ENCODE data around the gene WDTC1.

The WDTC1 gene

GRCh38 chr1:27290581-27290980 is 56.1 kb downstream of the WDTC1 start:
- Histone ChIP-seq H3K27me3 (ENCODE audit: insufficient read depth, low read length) (no peaks in the 10 kb centered on the region), H3K9me2 (ENCODE audit: low read depth, low read length) (no peaks in the 10 kb centered on the region), H3K79me2 (ENCODE audit: insufficient read depth, low read length) (no peaks in the 10 kb centered on the region), H3K9ac (ENCODE audit: low read length) (no peak overlapping the region), H3K27ac (ENCODE audit: low read depth, low read length, poor library complexity, severe bottlenecking) (no peak overlapping the region), H3K4me1 (ENCODE audit: insufficient read depth, low read length, severe bottlenecking) (no peaks in the 10 kb centered on the region), H2AFZ (ENCODE audit: low read length) (no peak overlapping the region), H3K4me2 (ENCODE audit: low read length) (no peak overlapping the region), H3K4me3 (ENCODE audit: low read depth, low read length, poor library complexity, severe bottlenecking) (no peak overlapping the region), H3F3A (ENCODE audit: insufficient read depth, low read length) (no peaks in the 10 kb centered on the region), H3K9me3 (ENCODE audit: low read length) (no peaks in the 10 kb centered on the region), H3K36me3 (ENCODE audit: insufficient read depth, low read length) (peaks cover 14% of the 10 kb centered on the region; the same call in 1 of the 2 replicates), H4K20me1 (ENCODE audit: insufficient read depth, low read length) (no peaks in the 10 kb centered on the region)
- TF ChIP-seq EZH2 (IDR thresholded peaks at IDR 0.05; ENCODE audit: borderline replicate concordance, low read length) (no peak), CTCF (IDR thresholded peaks at IDR 0.05; ENCODE audit: low read length) (no peak)

- Histone ChIP-seq H3K9me2 (ENCODE audit: low read depth, low read length) (no peaks in the 10 kb centered on the region), H3F3A (ENCODE audit: insufficient read depth, low read length) (no peaks in the 10 kb centered on the region), H3K36me3 (ENCODE audit: insufficient read depth, low read length) (peaks cover 17% of the 10 kb centered on the region; the same call in 1 of the 2 replicates), H3K27ac (ENCODE audit: low read depth, low read length, poor library complexity, severe bottlenecking) (no peak overlapping the region), H2AFZ (ENCODE audit: low read length) (no peak overlapping the region), H3K4me3 (ENCODE audit: low read depth, low read length, poor library complexity, severe bottlenecking) (no peak overlapping the region), H3K9me3 (ENCODE audit: low read length) (no peaks in the 10 kb centered on the region), H3K4me2 (ENCODE audit: low read length) (no peak overlapping the region), H4K20me1 (ENCODE audit: insufficient read depth, low read length) (no peaks in the 10 kb centered on the region), H3K79me2 (ENCODE audit: insufficient read depth, low read length) (no peaks in the 10 kb centered on the region), H3K9ac (ENCODE audit: low read length) (no peak overlapping the region), H3K4me1 (ENCODE audit: insufficient read depth, low read length, severe bottlenecking) (no peaks in the 10 kb centered on the region), H3K27me3 (ENCODE audit: insufficient read depth, low read length) (no peaks in the 10 kb centered on the region)
- TF ChIP-seq CTCF (IDR thresholded peaks at IDR 0.05; ENCODE audit: low read length), result no peak
- TF ChIP-seq EZH2 (IDR thresholded peaks at IDR 0.05; ENCODE audit: borderline replicate concordance, low read length), result no peak
Observed at GRCh38 chr1:27292106-27292505, 57.7 kb downstream of the WDTC1 start.

GRCh38 chr1:27293915-27294314 is 59.5 kb downstream of the WDTC1 start:
- no peak overlapping the region for H3K4me3 ChIP-seq (ENCODE audit: low read depth, low read length, poor library complexity, severe bottlenecking)
- no peak overlapping the region for H3K4me2 ChIP-seq (ENCODE audit: low read length)
- no peaks in the 10 kb centered on the region for H3K9me2 ChIP-seq (ENCODE audit: low read depth, low read length)
- no peak overlapping the region for H2AFZ ChIP-seq (ENCODE audit: low read length)
- no peaks in the 10 kb centered on the region for H3K79me2 ChIP-seq (ENCODE audit: insufficient read depth, low read length)
- no peak overlapping the region for H3K9ac ChIP-seq (ENCODE audit: low read length)
- peaks cover 23% of the 10 kb centered on the region; the same call in 1 of the 2 replicates for H3K36me3 ChIP-seq (ENCODE audit: insufficient read depth, low read length)
- H3K9me3 ChIP-seq (ENCODE audit: low read length), result no peaks in the 10 kb centered on the region
- H4K20me1 ChIP-seq (ENCODE audit: insufficient read depth, low read length), result no peaks in the 10 kb centered on the region
- H3K4me1 ChIP-seq (ENCODE audit: insufficient read depth, low read length, severe bottlenecking), result no peaks in the 10 kb centered on the region
- no peak for TF ChIP-seq EZH2 (IDR thresholded peaks at IDR 0.05; ENCODE audit: borderline replicate concordance, low read length)
- no peak for TF ChIP-seq CTCF (IDR thresholded peaks at IDR 0.05; ENCODE audit: low read length)
- no peak overlapping the region for H3K27ac ChIP-seq (ENCODE audit: low read depth, low read length, poor library complexity, severe bottlenecking)
- no peaks in the 10 kb centered on the region for H3F3A ChIP-seq (ENCODE audit: insufficient read depth, low read length)
- no peaks in the 10 kb centered on the region for H3K27me3 ChIP-seq (ENCODE audit: insufficient read depth, low read length)
